NCI-H748 treated with DMSO at 0.1 percent for 48 hours (cell line): ENCODE results near the gene MEOX2.
A peak's percentile ranks its signal among the peaks of the same experiment; 100 is the strongest.

ENCODE experiments used
- DNase-seq: peaks from one replicate; lab custom pipeline; 2025; lab: John Stamatoyannopoulos, UW

The MEOX2 gene

GRCh38 chr7:15686295-15686956 lies at the start of gene MEOX2:
TSS of gene MEOX2 (minus strand) at chr7:15686683. CDS start at chr7:15686402, 281 bp downstream.
- peak; percentile 96 for DNase-seq

GRCh38 chr7:15729746-15730145 lies 43.3 kb upstream of the MEOX2 start:
- no peak for DNase-seq

- no peak for DNase-seq
These were observed 38.6 kb upstream of the MEOX2 start for GRCh38 chr7:15725051-15725450.

GRCh38 chr7:15723841-15724240 lies 37.4 kb upstream of the MEOX2 start:
- no peak for DNase-seq

GRCh38 chr7:15720849-15721471 lies 34.5 kb upstream of the MEOX2 start:
- DNase-seq = peak; percentile 65

GRCh38 chr7:15719311-15719710 lies 32.8 kb upstream of the MEOX2 start:
- DNase-seq = no peak

- no peak for DNase-seq
These were observed 29.0 kb upstream of the MEOX2 start for GRCh38 chr7:15715435-15715834.

GRCh38 chr7:15709978-15710377 lies 23.5 kb upstream of the MEOX2 start:
- DNase-seq = no peak

- no peak for DNase-seq
These were observed 21.1 kb upstream of the MEOX2 start for GRCh38 chr7:15707570-15707969.

GRCh38 chr7:15703732-15704131 lies 17.2 kb upstream of the MEOX2 start:
- no peak for DNase-seq

GRCh38 chr7:15692501-15693020 lies 6.1 kb upstream of the MEOX2 start:
- no peak for DNase-seq

GRCh38 chr7:15688911-15689310 lies 2.4 kb upstream of the MEOX2 start:
- peak; percentile 58 for DNase-seq

GRCh38 chr7:15688279-15688626 lies 1.8 kb upstream of the MEOX2 start:
- DNase-seq = no peak

GRCh38 chr7:15687546-15688278 lies 1.2 kb upstream of the MEOX2 start:
- DNase-seq = peak; percentile 72

- peak; percentile 56 for DNase-seq
These were observed 568 bp upstream of the MEOX2 start for GRCh38 chr7:15686957-15687545.

GRCh38 chr7:15685358-15686294 lies 857 bp downstream of the MEOX2 start:
- DNase-seq = peak; percentile 74

- peak; percentile 80 for DNase-seq
These were observed 1.6 kb downstream of the MEOX2 start for GRCh38 chr7:15684871-15685270.

GRCh38 chr7:15684111-15684800 lies 2.2 kb downstream of the MEOX2 start:
- DNase-seq = peak; percentile 70

GRCh38 chr7:15682751-15683245 lies 3.7 kb downstream of the MEOX2 start:
- peak; percentile 57 for DNase-seq

- DNase-seq = peak; percentile 53
These were observed 4.4 kb downstream of the MEOX2 start for GRCh38 chr7:15682111-15682510.

- no peak for DNase-seq
These were observed 4.9 kb downstream of the MEOX2 start for GRCh38 chr7:15681631-15682030.
